T1000 (cell line): Measurements from ENCODE around the gene TIMM8A.

ENCODE experiments used
- DNase-seq: peaks from one replicate; lab custom pipeline; 2025; ENCODE audit warnings: mixed read lengths; lab: John Stamatoyannopoulos, UW

Gene TIMM8A

GRCh38 chrX:101348452-101349192 lies at the start of gene TIMM8A:
Gene TIMM8A (minus strand): TSS chrX:101348742. CDS start chrX:101348664, 78 bp downstream.
- peak; percentile 28 for DNase-seq

DNA sequence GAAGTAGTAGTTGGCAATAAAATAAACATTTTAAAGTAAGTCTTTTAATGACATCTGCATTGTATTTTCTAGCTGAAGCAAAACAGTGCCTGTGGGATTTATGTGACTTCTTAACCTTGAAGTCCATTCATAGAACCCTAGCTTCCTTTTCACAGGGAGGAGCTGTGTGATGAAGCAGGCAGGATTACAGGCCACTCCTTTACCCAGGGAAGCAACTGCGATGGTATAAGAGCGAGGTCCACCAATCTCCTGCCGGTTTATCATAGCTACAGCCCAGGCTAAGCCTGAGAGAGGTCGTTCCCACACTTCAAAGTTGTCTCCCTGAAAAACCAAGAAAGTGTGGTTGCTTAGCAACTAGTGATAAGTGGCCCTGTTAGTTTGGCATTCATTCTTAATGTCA lies 49.2 kb upstream of the TIMM8A start:
- DNase-seq = no peak

GRCh38 chrX:101395789-101396188 lies 47.2 kb upstream of the TIMM8A start:
- DNase-seq = no peak

DNA sequence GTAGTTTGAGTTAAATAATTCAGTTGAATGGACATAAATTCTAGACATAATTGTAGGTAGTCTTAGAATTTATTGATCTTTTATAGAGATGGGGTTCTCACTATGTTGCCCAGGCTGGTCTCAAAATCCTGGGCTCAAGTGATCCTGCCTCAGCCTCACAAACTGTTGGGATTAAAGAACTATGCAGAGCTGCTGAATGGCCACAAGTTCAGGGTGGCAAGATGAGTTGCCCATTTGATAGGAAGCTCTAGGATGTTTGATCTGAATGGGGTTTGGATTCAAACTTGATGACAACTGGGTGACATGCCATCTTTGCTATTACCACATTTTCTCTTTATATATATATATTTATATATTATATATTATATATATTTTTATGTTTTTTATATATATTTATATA lies 45.8 kb upstream of the TIMM8A start:
- no peak for DNase-seq

GRCh38 chrX:101393530-101394305 lies 45.2 kb upstream of the TIMM8A start:
- no peak for DNase-seq

GRCh38 chrX:101391831-101392230 lies 43.3 kb upstream of the TIMM8A start:
- DNase-seq = no peak

DNA sequence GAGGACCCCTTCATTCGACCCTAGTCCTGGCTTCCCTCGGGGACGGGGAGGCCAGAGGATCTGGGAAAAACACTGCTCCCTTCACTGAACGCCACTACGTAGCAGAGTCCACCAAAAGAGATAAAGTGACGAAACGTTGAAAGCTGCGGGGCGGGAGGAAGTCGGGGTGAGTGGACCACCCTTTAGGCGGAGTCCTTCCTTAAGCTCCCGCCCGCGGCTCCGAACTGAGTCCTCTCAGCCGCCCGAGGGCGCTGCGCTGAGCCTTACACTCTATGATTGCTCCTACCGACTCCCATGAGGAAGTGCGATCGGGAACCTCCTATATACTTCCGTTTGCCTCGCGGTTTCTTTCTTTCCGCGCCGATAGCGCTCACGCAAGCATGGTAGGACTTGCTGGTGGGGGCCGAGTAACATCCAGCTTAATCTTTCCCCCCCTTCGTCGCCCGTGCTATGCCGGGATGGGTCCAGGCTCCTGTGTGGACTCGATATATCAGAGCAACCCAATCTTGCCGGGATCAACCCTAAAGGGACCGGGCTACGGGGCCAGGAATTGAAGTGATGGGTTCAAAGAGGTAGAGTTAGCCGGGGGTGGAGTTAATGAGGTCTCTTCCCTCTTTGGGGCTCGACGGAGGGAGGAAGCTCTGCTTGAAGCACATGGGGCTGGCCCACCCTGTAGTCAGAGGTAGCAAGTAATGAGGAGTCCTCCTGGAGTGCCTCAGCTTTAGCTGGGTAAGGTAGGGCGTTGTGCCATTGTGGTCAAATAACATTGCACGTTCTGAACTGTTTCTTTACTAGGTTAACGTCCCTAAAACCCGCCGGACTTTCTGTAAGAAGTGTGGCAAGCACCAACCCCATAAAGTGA lies 42.4 kb upstream of the TIMM8A start, which contains the start of gene RPL36A:
Gene RPL36A, plus strand, starts transcription at position 348 of the 862 bp plus-strand sequence. Its CDS starts 33 bp downstream, at position 381.
- peak; percentile 61 for DNase-seq

GRCh38 chrX:101388604-101389003 lies 40.1 kb upstream of the TIMM8A start:
- DNase-seq = no peak

- no peak for DNase-seq
Observed at GRCh38 chrX:101386542-101386885, 38.0 kb upstream of the TIMM8A start.

- no peak for DNase-seq
Observed at GRCh38 chrX:101385795-101386541, 37.4 kb upstream of the TIMM8A start, which contains the start of gene BTK. Gene BTK (minus strand): TSS chrX:101386191. CDS start chrX:101375284, 10,907 bp downstream.

DNA sequence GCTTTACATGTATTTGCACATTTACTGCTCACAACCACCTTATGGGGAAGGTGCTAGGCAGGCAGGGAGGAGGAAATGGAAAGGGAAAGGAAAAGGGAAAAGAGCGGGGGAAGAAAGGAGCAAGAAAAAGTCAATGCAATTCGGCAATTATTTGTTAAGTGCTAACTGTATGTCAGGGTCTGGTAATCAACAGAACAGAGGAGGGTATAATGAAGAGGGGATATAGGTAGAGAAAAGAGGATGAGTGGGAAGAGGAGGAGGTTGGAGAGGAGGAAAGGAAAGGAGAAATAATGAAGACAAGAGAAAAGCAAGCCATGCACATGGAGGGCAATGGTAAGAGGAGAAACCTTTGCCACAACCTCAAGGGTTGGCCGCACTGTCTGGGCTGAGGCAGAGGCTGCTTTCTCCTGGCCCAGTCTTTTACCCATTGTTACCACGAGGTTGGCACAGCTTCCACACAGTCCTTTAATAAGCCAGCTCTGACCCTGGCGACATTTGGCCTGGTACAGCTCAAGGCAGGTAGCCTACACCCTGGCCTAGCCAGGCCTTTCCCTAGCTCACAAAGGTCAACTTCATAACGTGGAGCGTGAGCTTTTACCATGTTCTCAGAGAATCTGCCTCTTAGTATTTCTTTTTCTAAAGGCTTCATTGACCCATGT lies 36.6 kb upstream of the TIMM8A start:
- no peak for DNase-seq

DNA sequence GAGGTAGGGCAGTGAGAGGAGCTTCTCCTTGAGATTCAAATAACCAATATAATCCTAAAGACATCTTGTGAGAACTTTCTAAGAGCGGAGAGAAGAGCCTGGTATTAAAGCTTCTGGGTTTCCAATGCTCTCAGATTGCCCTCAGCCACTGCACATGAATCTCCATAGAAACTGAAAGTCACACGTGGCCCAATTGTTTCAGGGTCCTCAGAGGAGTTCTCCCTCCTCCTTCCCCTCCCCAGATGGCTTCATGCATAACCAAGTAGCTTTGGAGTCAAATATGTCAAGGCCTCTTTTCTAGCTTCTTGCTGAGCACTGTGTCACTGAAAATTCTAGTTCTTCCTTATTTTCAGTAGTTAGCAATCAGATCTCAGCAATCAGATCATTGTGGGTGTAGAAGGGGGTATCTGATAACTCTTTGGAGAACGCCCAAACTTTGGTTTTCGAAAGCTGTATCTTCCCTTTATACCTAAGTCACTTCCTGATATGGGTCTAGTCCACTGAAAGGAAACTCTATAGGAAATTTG lies 35.2 kb upstream of the TIMM8A start:
- no peak for DNase-seq

- no peak for DNase-seq
Observed at GRCh38 chrX:101377547-101377946, 29.0 kb upstream of the TIMM8A start.

- no peak for DNase-seq
Observed at GRCh38 chrX:101370888-101371504, 22.5 kb upstream of the TIMM8A start.

DNA sequence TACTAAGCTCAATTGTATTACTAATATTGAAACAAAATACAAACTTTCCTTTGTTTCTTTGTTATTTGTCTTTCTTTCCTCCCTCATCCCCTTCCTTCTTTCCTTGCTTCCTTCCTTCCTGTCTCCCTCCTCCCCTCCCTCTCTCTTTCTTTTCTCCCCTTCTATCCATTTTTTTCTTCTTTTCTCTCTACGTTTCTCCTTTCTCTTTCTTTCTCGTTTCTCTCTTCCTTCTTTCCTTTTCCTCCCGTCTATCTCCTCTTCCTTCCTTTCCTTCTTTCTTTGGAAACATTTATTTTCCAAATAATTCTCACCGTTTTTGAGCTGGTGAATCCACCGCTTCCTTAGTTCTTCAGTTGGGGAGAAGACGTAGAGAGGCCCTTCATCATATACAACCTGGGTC lies 21.1 kb upstream of the TIMM8A start:
- no peak for DNase-seq

GRCh38 chrX:101368800-101369199 lies 20.3 kb upstream of the TIMM8A start:
- DNase-seq = no peak

GRCh38 chrX:101365301-101365795 lies 16.8 kb upstream of the TIMM8A start:
- DNase-seq = no peak

- no peak for DNase-seq
Observed at GRCh38 chrX:101362757-101363156, 14.2 kb upstream of the TIMM8A start.

- DNase-seq = no peak
Observed at GRCh38 chrX:101362116-101362515, 13.6 kb upstream of the TIMM8A start.

DNA sequence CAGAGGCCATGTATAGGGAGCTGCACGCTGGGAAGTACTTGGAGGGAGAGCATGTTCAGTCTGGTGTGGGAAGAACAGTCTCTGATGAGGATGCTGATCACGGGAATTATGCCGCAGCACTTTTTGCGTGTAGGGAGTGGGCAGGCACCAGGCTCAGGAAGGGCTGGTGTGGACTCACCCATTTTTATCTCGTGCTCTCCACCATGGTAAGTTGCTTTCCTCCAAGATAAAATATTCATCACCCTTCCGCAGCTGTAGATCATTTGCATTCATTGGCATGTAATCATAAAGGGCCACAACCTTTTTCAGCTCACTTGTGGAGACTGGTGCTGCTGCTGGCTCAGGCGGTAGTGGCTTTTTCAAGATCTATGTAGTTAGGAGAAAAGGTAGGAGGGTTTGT lies 11.8 kb upstream of the TIMM8A start:
- DNase-seq = no peak
